HL-60 (cell line): Measurements from ENCODE around the gene CAMK2G.

ENCODE experiments used
- POLR2AphosphoS5 ChIP-seq: IDR thresholded peaks from 2 replicates; pipeline ENCODE4 v1.6.1; 2012; ENCODE audit warnings: low read depth
- TF ChIP-seq, protein P1 (sequence below): IDR thresholded peaks from one replicate; pipeline ENCODE4 v1.5.1; 2011; ENCODE audit warnings: low read length, control low read depth, inconsistent platforms; ENCODE audit not compliant: insufficient read depth
- TF ChIP-seq, protein P2 (sequence below): IDR thresholded peaks from 2 replicates; pipeline ENCODE4 v1.6.1; 2012; ENCODE audit warnings: low read depth; ENCODE audit not compliant: insufficient replicate concordance

- TF ChIP-seq, protein P1, sequence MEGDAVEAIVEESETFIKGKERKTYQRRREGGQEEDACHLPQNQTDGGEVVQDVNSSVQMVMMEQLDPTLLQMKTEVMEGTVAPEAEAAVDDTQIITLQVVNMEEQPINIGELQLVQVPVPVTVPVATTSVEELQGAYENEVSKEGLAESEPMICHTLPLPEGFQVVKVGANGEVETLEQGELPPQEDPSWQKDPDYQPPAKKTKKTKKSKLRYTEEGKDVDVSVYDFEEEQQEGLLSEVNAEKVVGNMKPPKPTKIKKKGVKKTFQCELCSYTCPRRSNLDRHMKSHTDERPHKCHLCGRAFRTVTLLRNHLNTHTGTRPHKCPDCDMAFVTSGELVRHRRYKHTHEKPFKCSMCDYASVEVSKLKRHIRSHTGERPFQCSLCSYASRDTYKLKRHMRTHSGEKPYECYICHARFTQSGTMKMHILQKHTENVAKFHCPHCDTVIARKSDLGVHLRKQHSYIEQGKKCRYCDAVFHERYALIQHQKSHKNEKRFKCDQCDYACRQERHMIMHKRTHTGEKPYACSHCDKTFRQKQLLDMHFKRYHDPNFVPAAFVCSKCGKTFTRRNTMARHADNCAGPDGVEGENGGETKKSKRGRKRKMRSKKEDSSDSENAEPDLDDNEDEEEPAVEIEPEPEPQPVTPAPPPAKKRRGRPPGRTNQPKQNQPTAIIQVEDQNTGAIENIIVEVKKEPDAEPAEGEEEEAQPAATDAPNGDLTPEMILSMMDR, result no peak
- TF ChIP-seq POLR2AphosphoS5, result no peak
- TF ChIP-seq, protein P2, sequence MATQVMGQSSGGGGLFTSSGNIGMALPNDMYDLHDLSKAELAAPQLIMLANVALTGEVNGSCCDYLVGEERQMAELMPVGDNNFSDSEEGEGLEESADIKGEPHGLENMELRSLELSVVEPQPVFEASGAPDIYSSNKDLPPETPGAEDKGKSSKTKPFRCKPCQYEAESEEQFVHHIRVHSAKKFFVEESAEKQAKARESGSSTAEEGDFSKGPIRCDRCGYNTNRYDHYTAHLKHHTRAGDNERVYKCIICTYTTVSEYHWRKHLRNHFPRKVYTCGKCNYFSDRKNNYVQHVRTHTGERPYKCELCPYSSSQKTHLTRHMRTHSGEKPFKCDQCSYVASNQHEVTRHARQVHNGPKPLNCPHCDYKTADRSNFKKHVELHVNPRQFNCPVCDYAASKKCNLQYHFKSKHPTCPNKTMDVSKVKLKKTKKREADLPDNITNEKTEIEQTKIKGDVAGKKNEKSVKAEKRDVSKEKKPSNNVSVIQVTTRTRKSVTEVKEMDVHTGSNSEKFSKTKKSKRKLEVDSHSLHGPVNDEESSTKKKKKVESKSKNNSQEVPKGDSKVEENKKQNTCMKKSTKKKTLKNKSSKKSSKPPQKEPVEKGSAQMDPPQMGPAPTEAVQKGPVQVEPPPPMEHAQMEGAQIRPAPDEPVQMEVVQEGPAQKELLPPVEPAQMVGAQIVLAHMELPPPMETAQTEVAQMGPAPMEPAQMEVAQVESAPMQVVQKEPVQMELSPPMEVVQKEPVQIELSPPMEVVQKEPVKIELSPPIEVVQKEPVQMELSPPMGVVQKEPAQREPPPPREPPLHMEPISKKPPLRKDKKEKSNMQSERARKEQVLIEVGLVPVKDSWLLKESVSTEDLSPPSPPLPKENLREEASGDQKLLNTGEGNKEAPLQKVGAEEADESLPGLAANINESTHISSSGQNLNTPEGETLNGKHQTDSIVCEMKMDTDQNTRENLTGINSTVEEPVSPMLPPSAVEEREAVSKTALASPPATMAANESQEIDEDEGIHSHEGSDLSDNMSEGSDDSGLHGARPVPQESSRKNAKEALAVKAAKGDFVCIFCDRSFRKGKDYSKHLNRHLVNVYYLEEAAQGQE, result no peak
These were observed 65.1 kb downstream of the CAMK2G start for GRCh38 chr10:73809061-73809818.
